ENCODE measurements around the gene HTR6.

GRCh38 chr1:19682901-19683300, 18.2 kb downstream of the HTR6 start:
- TF ChIP-seq CTCF (conservative IDR thresholded peaks at IDR 0.05) (no peak), EZH2 (IDR thresholded peaks at IDR 0.05; ENCODE audit: low read depth) (no peak)

Measured in PC-9 (cell line).